Neural crest cell (in vitro differentiated cells): Measurements from ENCODE around the gene ODC1. TPM values are rescaled to one million over a fixed set of nuclear protein-coding genes. Genes with fewer than 3 reads are reported as not detected.

Experiments
- DNase-seq: peaks from one replicate; pipeline ENCODE4 v3.0.0; 2021; ENCODE audit warnings: low read depth, mixed read lengths, low spot score
- H3K27ac Mint-ChIP-seq: one replicate; pipeline ENCODE4 v1.8.0; 2021; ENCODE audit warnings: mild to moderate bottlenecking, mixed read lengths; ENCODE audit not compliant: unreplicated experiment
- H3K27me3 Mint-ChIP-seq: 2 replicates; pipeline ENCODE4 v1.8.0; 2021; ENCODE audit warnings: low read depth, mild to moderate bottlenecking, mixed read lengths
- H3K36me3 Mint-ChIP-seq: 2 replicates; pipeline ENCODE4 v1.8.0; 2021; ENCODE audit warnings: low read depth, mild to moderate bottlenecking, mixed read lengths
- H3K4me1 Mint-ChIP-seq: 2 replicates; pipeline ENCODE4 v1.8.0; 2021; ENCODE audit warnings: mixed read lengths
- H3K4me3 Mint-ChIP-seq: one replicate; pipeline ENCODE4 v1.8.0; 2021; ENCODE audit warnings: mild to moderate bottlenecking, mixed read lengths
- H3K9me3 Mint-ChIP-seq: 2 replicates; pipeline ENCODE4 v1.8.0; 2021; ENCODE audit warnings: mixed read lengths
- total RNA-seq: library from RNA; stranded (reverse); gene quantifications from 2 replicates; pipeline ENCODE4 v1.2.1, GENCODE V29; 2021
- TF ChIP-seq, protein P1 (sequence below): fragments of 200-600 bp; sonication (generic); conservative IDR thresholded peaks from 2 replicates; pipeline ENCODE4 v1.5.0; 2021; ENCODE audit warnings: antibody characterized with exemption, mild to moderate bottlenecking

Gene ODC1
- total RNA-seq, 1 donor from 2014 or later = 290 TPM

GRCh38 chr2:10414591-10414990 is 33.5 kb downstream of the ODC1 start:
- Mint-ChIP-seq H3K27me3 (no peaks in the 10 kb centered on the region), H3K36me3 (no peaks in the 10 kb centered on the region), H3K27ac (peak overlapping the region; percentile 12), H3K4me1 (no peaks in the 10 kb centered on the region), H3K4me3 (no peak overlapping the region), H3K9me3 (no peaks in the 10 kb centered on the region)
- DNase-seq = no peak
- TF ChIP-seq, protein P1, sequence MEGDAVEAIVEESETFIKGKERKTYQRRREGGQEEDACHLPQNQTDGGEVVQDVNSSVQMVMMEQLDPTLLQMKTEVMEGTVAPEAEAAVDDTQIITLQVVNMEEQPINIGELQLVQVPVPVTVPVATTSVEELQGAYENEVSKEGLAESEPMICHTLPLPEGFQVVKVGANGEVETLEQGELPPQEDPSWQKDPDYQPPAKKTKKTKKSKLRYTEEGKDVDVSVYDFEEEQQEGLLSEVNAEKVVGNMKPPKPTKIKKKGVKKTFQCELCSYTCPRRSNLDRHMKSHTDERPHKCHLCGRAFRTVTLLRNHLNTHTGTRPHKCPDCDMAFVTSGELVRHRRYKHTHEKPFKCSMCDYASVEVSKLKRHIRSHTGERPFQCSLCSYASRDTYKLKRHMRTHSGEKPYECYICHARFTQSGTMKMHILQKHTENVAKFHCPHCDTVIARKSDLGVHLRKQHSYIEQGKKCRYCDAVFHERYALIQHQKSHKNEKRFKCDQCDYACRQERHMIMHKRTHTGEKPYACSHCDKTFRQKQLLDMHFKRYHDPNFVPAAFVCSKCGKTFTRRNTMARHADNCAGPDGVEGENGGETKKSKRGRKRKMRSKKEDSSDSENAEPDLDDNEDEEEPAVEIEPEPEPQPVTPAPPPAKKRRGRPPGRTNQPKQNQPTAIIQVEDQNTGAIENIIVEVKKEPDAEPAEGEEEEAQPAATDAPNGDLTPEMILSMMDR = no peak

- TF ChIP-seq, protein P1 = no peak
- DNase-seq = no peak
- Mint-ChIP-seq H3K4me3 (no peak overlapping the region), H3K9me3 (no peaks in the 10 kb centered on the region), H3K27me3 (no peaks in the 10 kb centered on the region), H3K27ac (no peak overlapping the region), H3K36me3 (no peaks in the 10 kb centered on the region), H3K4me1 (peaks cover 4% of the 10 kb centered on the region)
Measured at GRCh38 chr2:10413991-10414451, 34.1 kb downstream of the ODC1 start.

GRCh38 chr2:10413503-10413902 is 34.6 kb downstream of the ODC1 start:
- H3K9me3 Mint-ChIP-seq = no peaks in the 10 kb centered on the region

GRCh38 chr2:10412380-10412779 is 35.7 kb downstream of the ODC1 start:
- Mint-ChIP-seq H3K27me3 (no peaks in the 10 kb centered on the region), H3K4me1 (peaks cover 7% of the 10 kb centered on the region), H3K9me3 (no peaks in the 10 kb centered on the region), H3K36me3 (no peaks in the 10 kb centered on the region), H3K4me3 (no peak overlapping the region), H3K27ac (no peak overlapping the region)
- TF ChIP-seq, protein P1 = no peak
- DNase-seq = peak; percentile 21

More at GRCh38 chr2:10413503-10413902, 34.6 kb downstream of the ODC1 start:
- TF ChIP-seq, protein P1 = no peak
- Mint-ChIP-seq H3K4me3 (no peak overlapping the region), H3K4me1 (peaks cover 7% of the 10 kb centered on the region), H3K27ac (no peak overlapping the region), H3K36me3 (no peaks in the 10 kb centered on the region), H3K27me3 (no peaks in the 10 kb centered on the region)
- no peak for DNase-seq

DNA sequence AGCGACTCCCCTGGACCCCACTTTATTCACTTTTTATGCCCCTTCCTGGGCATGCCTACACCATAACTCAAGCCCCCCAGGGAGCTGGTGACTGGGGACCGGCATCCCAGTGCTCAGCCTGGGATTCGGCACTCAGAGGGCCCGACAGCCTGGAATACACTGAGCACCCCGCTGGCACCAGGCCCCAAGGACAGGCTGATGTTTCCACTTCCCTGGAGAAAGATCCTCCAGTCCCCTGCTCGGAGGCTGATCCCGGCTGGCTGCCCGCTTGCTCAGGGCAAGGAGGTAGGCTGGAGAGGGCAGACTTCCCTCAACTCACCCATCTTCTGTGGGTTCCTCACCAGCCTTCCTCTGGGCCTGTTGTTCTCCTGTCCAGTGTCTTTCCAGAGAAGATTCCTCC is 36.6 kb downstream of the ODC1 start:
- Mint-ChIP-seq H3K36me3 (no peaks in the 10 kb centered on the region), H3K9me3 (no peaks in the 10 kb centered on the region), H3K27ac (no peak overlapping the region), H3K27me3 (no peaks in the 10 kb centered on the region), H3K4me3 (no peak overlapping the region), H3K4me1 (peaks cover 7% of the 10 kb centered on the region)
- TF ChIP-seq, protein P1 = no peak
- DNase-seq = no peak
